Measurements from ENCODE around the gene ABHD15.

Gene ABHD15

DNA sequence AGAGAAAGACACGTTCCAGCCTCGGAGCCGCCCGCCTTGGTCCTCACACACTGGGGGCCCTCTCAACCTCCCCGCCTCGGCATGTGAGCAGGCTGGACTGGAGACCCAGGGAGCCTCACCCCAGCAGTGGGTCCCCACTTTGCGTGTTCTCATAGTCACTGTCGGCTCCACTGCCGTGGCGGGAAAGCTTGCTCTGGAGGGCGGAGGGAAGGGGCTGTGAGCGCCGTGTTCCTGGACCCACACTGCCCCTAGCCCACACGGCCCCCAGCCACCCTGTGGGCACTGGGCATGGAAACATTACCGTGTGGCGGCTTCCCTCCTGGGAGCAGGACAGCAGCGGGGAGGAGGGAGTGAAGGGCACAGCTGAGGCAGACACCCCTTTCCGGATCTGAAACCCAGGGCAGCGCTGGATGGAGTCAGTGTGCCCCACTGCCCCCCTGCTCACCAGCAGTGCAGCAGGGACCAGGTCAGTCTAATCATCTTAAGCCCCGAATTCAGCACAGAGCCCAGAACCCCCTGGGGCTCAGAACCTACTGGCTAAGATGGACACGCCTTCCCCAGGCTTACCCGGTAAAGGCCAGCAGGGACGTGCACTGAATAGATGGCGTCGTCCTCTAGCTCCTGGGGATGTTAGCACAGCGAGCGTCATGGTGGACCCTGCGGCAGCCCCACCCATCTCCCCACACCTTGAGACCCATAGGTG lies 8.8 kb upstream of the ABHD15 start:
- Histone ChIP-seq H3K79me2 (ENCODE audit: insufficient read depth, low read length) (no peaks in the 10 kb centered on the region), H3F3A (ENCODE audit: insufficient read depth, low read length) (no peaks in the 10 kb centered on the region), H3K36me3 (ENCODE audit: insufficient read depth, low read length) (peaks cover 67% of the 10 kb centered on the region; the same call in 1 of the 2 replicates), H4K20me1 (ENCODE audit: insufficient read depth, low read length) (no peaks in the 10 kb centered on the region), H2AFZ (ENCODE audit: low read length) (no peak overlapping the region), H3K9ac (ENCODE audit: low read length) (no peak overlapping the region), H3K4me1 (ENCODE audit: insufficient read depth, low read length, severe bottlenecking) (peaks cover 6% of the 10 kb centered on the region), H3K27ac (ENCODE audit: low read depth, low read length, poor library complexity, severe bottlenecking) (no peak overlapping the region), H3K9me2 (ENCODE audit: low read depth, low read length) (no peaks in the 10 kb centered on the region), H3K9me3 (ENCODE audit: low read length) (no peaks in the 10 kb centered on the region), H3K4me2 (ENCODE audit: low read length) (no peak overlapping the region), H3K4me3 (ENCODE audit: low read depth, low read length, poor library complexity, severe bottlenecking) (no peak overlapping the region), H3K27me3 (ENCODE audit: insufficient read depth, low read length) (no peaks in the 10 kb centered on the region)
- no peak for TF ChIP-seq EZH2 (IDR thresholded peaks at IDR 0.05; ENCODE audit: borderline replicate concordance, low read length)
- no peak for TF ChIP-seq CTCF (IDR thresholded peaks at IDR 0.05; ENCODE audit: low read length)

DNA sequence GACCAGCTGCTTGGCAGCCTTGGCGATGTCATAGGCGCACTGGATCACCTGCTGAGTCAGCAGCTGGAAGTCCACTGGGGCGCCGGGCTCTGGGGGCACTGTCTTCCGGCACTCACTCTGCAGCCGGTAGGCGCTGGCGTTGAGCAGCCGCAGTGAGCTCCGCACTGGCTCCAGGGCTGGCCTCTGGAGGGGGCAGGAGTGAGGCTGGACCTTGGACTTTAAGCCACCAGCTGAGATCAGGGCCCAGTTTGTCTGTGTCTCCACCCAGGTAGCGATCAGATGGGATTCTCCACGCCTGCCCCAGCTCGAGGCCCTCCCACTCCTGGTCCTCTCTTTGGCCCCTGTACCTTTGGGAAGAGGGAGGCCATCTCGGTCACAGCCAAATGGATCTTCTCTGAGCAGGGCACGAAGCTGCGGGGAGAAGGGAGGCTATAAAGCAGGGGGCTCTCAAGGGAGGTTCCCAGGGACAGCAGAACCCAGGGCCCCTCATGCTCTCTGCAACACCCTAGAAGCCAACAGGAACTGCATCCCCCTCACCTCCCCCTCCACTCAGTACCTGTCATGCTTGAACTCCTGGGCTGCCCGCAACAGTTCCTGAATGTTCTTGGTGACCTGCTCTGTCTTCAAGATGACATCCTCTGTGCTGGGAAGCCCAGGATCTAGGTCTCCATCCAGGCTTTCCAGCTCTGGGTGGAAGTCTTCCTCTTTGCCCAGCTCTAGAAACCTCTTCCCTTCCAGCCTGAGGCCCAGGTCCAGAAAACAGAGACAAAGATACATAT lies 8.1 kb upstream of the ABHD15 start:
- H3F3A ChIP-seq (ENCODE audit: insufficient read depth, low read length): no peaks in the 10 kb centered on the region
- H2AFZ ChIP-seq (ENCODE audit: low read length): no peak overlapping the region
- H3K4me1 ChIP-seq (ENCODE audit: insufficient read depth, low read length, severe bottlenecking): peaks cover 6% of the 10 kb centered on the region
- H3K9me3 ChIP-seq (ENCODE audit: low read length): no peaks in the 10 kb centered on the region
- no peak overlapping the region for H3K4me2 ChIP-seq (ENCODE audit: low read length)
- H3K79me2 ChIP-seq (ENCODE audit: insufficient read depth, low read length): no peaks in the 10 kb centered on the region
- peaks cover 65% of the 10 kb centered on the region; the same call in 1 of the 2 replicates for H3K36me3 ChIP-seq (ENCODE audit: insufficient read depth, low read length)
- H4K20me1 ChIP-seq (ENCODE audit: insufficient read depth, low read length): no peaks in the 10 kb centered on the region
- no peak for TF ChIP-seq CTCF (IDR thresholded peaks at IDR 0.05; ENCODE audit: low read length)
- no peak for TF ChIP-seq EZH2 (IDR thresholded peaks at IDR 0.05; ENCODE audit: borderline replicate concordance, low read length)
- H3K9me2 ChIP-seq (ENCODE audit: low read depth, low read length): no peaks in the 10 kb centered on the region
- H3K27ac ChIP-seq (ENCODE audit: low read depth, low read length, poor library complexity, severe bottlenecking): no peak overlapping the region
- H3K4me3 ChIP-seq (ENCODE audit: low read depth, low read length, poor library complexity, severe bottlenecking): no peak overlapping the region
- no peaks in the 10 kb centered on the region for H3K27me3 ChIP-seq (ENCODE audit: insufficient read depth, low read length)
- no peak overlapping the region for H3K9ac ChIP-seq (ENCODE audit: low read length)

DNA sequence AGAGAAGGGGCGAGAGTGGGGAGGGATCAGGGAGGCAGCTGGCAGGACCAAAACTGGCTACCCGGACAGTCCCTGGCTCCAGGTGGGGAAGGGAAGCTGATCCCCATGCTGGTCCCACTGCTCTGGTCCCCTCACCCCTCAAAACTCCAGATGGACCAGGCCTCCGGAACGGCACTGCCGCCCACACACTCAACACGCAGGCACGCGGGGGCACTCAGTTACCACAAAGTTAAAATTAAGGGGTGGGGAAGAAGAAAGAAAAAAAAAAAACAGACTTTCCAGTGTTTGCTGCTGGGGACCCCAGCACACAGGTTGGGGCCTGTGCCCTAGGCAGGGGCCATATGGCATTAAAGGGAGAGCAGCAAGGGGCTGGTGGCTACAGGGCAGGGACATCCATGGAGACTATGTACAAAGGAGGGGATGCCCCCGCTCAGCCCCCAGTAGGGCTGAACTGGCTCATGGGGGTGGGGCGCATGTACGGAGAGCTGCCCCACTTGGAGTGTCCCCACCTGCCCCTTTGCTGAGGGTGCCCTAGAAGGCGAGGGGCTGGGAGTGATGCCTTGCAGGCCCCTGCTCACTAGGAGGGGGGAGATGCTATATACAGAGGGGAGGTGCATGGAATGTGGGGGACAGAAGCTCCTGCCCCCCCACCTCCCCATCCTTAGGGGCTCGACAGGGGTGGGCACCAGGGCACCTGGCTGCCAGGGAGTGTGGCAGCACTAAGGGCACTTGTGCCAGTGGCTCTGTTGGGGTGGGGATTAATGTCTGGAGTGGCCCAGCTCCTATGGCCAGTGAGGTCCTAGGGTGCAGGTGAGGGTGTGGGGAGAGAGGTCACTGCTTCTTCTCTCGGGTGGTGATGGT lies 7.3 kb upstream of the ABHD15 start:
- no peak overlapping the region for H3K4me2 ChIP-seq (ENCODE audit: low read length)
- H3K9me3 ChIP-seq (ENCODE audit: low read length): no peaks in the 10 kb centered on the region
- H3K79me2 ChIP-seq (ENCODE audit: insufficient read depth, low read length): no peaks in the 10 kb centered on the region
- H3K4me3 ChIP-seq (ENCODE audit: low read depth, low read length, poor library complexity, severe bottlenecking): no peak overlapping the region
- H3K9ac ChIP-seq (ENCODE audit: low read length): no peak overlapping the region
- H3K4me1 ChIP-seq (ENCODE audit: insufficient read depth, low read length, severe bottlenecking): peaks cover 9% of the 10 kb centered on the region
- H3K36me3 ChIP-seq (ENCODE audit: insufficient read depth, low read length): peaks cover 59% of the 10 kb centered on the region; the same call in 1 of the 2 replicates
- H3K27ac ChIP-seq (ENCODE audit: low read depth, low read length, poor library complexity, severe bottlenecking): no peak overlapping the region
- no peaks in the 10 kb centered on the region for H3K9me2 ChIP-seq (ENCODE audit: low read depth, low read length)
- no peaks in the 10 kb centered on the region for H3F3A ChIP-seq (ENCODE audit: insufficient read depth, low read length)
- H3K27me3 ChIP-seq (ENCODE audit: insufficient read depth, low read length): no peaks in the 10 kb centered on the region
- TF ChIP-seq EZH2 (IDR thresholded peaks at IDR 0.05; ENCODE audit: borderline replicate concordance, low read length): no peak
- TF ChIP-seq CTCF (IDR thresholded peaks at IDR 0.05; ENCODE audit: low read length): no peak
- no peaks in the 10 kb centered on the region for H4K20me1 ChIP-seq (ENCODE audit: insufficient read depth, low read length)
- H2AFZ ChIP-seq (ENCODE audit: low read length): no peak overlapping the region
